GM13977 (cell line): ENCODE data around the gene FSCN2.

Experiments used
- DNase-seq: peaks from one replicate; pipeline ENCODE4 v3.0.0; 2012; ENCODE audit warnings: low spot score
- CTCF ChIP-seq: IDR thresholded peaks from 2 replicates; pipeline ENCODE4 v1.5.1; 2012; ENCODE audit warnings: mild to moderate bottlenecking, control low read depth; ENCODE audit not compliant: insufficient read depth; ENCODE audit errors: extremely low read depth, missing control alignments
- in situ Hi-C: fragments of 300-500 bp; cut with MboI; formaldehyde crosslinking; loops from one replicate; pipeline ENCODE4 v1.12.0; 2022; ENCODE audit warnings: low sequenced_read_pairs, low pct_unique_long_range_greater_than_20kb, mixed read lengths, inconsistent platforms; ENCODE audit not compliant: unreplicated experiment

The FSCN2 gene

GRCh38 chr17:81514489-81514738 is 13.8 kb upstream of the FSCN2 start:
- no peak for DNase-seq
- no peak for TF ChIP-seq CTCF

GRCh38 chr17:81514739-81515529 is 13.2 kb upstream of the FSCN2 start:
- DNase-seq: peak; percentile 89
- in situ Hi-C loops: no loop called here
- TF ChIP-seq CTCF: no peak

More at GRCh38 chr17:81514489-81514738, 13.8 kb upstream of the FSCN2 start:
- in situ Hi-C loops: no loop called here

- no peak for TF ChIP-seq CTCF
Observed at GRCh38 chr17:81515530-81516041, 12.6 kb upstream of the FSCN2 start.

GRCh38 chr17:81516439-81516838 is 11.7 kb upstream of the FSCN2 start:
- in situ Hi-C loops: no loop called here
- DNase-seq: no peak
- no peak for TF ChIP-seq CTCF

More at GRCh38 chr17:81515530-81516041, 12.6 kb upstream of the FSCN2 start:
- DNase-seq: no peak
- in situ Hi-C loops: no loop called here

- no peak for TF ChIP-seq CTCF
- no peak for DNase-seq
- in situ Hi-C loops: no loop called here
Observed at GRCh38 chr17:81517009-81517338, 11.2 kb upstream of the FSCN2 start.

GRCh38 chr17:81517339-81518112 is 10.7 kb upstream of the FSCN2 start:
- no peak for TF ChIP-seq CTCF
- peak; percentile 93 for DNase-seq
- in situ Hi-C loops: no loop called here
